Measurements from ENCODE around the gene DIAPH2.

DNA sequence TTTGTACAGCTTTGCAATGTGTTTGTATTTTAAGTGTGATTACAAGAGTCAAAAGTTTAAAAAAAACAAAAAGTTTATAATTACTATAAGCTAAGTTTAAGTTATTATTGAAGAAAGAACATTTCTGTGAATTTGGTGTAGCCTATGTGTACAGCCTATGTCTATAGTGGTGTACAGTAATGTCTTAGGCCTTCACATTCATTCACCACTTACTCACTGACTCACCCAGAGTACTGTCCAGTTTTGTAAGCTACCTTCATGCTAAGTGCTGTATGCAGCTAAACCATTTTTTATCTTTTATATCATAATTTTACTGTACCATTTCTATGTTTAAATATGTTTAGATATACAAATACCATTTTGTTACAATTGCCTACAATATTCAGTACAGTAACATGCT lies 381.3 kb downstream of the DIAPH2 start:
- TF ChIP-seq EZH2 (IDR thresholded peaks at IDR 0.05; ENCODE audit: borderline replicate concordance, low read depth, low read length, poor library complexity, severe bottlenecking): no peak
- TF ChIP-seq CTCF (conservative IDR thresholded peaks at IDR 0.05; ENCODE audit: low read depth, low read length): no peak
